GM23338 (cell line): Measurements from ENCODE around the gene SEMG1. TPM values are rescaled to one million over a fixed set of nuclear protein-coding genes. Genes with fewer than 3 reads are reported as not detected.

ENCODE experiments used
- ATAC-seq: fragments of 200-7000 bp; cut with Tn5 transposase; 3 replicates; pipeline ENCODE4 v1.9.1; 2020
- DNase-seq: peaks from one replicate; pipeline ENCODE4 v3.0.0-alpha.2; 2015; ENCODE audit warnings: low spot score
- H2AFZ ChIP-seq: fragments of 200-600 bp; sonication (generic); 2 replicates; pipeline ENCODE4 v1.8.0; 2016; ENCODE audit warnings: antibody characterized with exemption, mild to moderate bottlenecking, moderate library complexity
- H3F3A ChIP-seq: fragments of 200-600 bp; sonication (generic); replicated peaks from 2 replicates; pipeline ENCODE4 v1.8.0; 2017; ENCODE audit warnings: antibody characterized with exemption, mixed run types, low read depth
- H3K27ac ChIP-seq: fragments of 200-600 bp; sonication (generic); 2 replicates; pipeline ENCODE4 v1.6.1; 2016; ENCODE audit warnings: low read depth
- H3K27me3 ChIP-seq: fragments of 200-600 bp; sonication (generic); 2 replicates; pipeline ENCODE4 v1.8.0; 2016; ENCODE audit warnings: mild to moderate bottlenecking, mixed run types, moderate library complexity; ENCODE audit not compliant: insufficient read depth
- H3K36me3 ChIP-seq: fragments of 200-600 bp; sonication (generic); 2 replicates; pipeline ENCODE4 v1.8.0; 2016; ENCODE audit warnings: mild to moderate bottlenecking; ENCODE audit not compliant: insufficient read depth
- H3K4me1 ChIP-seq: fragments of 200-600 bp; sonication (generic); 2 replicates; pipeline ENCODE4 v1.8.0; 2016; ENCODE audit warnings: mild to moderate bottlenecking, moderate library complexity; ENCODE audit not compliant: insufficient read depth
- H3K4me2 ChIP-seq: fragments of 200-600 bp; sonication (generic); 2 replicates; pipeline ENCODE4 v1.7.1; 2017; ENCODE audit warnings: mixed run types
- H3K4me3 ChIP-seq: fragments of 200-600 bp; sonication (generic); 2 replicates; pipeline ENCODE4 v1.6.1; 2016; ENCODE audit warnings: mixed run types
- H3K79me2 ChIP-seq: fragments of 200-600 bp; sonication (generic); replicated peaks from 2 replicates; pipeline ENCODE4 v1.8.0; 2017; ENCODE audit warnings: mild to moderate bottlenecking; ENCODE audit not compliant: insufficient read depth
- H3K9me2 ChIP-seq: fragments of 200-600 bp; sonication (generic); 2 replicates; pipeline ENCODE4 v1.8.0; 2017; ENCODE audit not compliant: insufficient read depth
- H4K20me1 ChIP-seq: fragments of 200-600 bp; sonication (generic); replicated peaks from 2 replicates; pipeline ENCODE4 v1.8.0; 2017; ENCODE audit warnings: mild to moderate bottlenecking; ENCODE audit not compliant: insufficient read depth
- H3K27ac Mint-ChIP-seq: 2 replicates; pipeline ENCODE4 v1.8.0; 2020; ENCODE audit warnings: inconsistent platforms, mild to moderate bottlenecking, moderate library complexity, mixed read lengths
- H3K27me3 Mint-ChIP-seq: 3 replicates; pipeline ENCODE4 v1.8.0; 2022; ENCODE audit warnings: low read depth, mild to moderate bottlenecking, moderate library complexity, mixed read lengths, inconsistent platforms; ENCODE audit not compliant: insufficient read depth, poor library complexity
- H3K36me3 Mint-ChIP-seq: 3 replicates; pipeline ENCODE4 v1.8.0; 2021; ENCODE audit warnings: low read depth, mild to moderate bottlenecking, inconsistent platforms, moderate library complexity, mixed read lengths
- H3K4me1 Mint-ChIP-seq: 3 replicates; pipeline ENCODE4 v1.8.0; 2020; ENCODE audit warnings: mild to moderate bottlenecking, inconsistent platforms, mixed read lengths
- H3K4me3 Mint-ChIP-seq: 3 replicates; pipeline ENCODE4 v1.8.0; 2021; ENCODE audit warnings: moderate library complexity, mild to moderate bottlenecking, inconsistent platforms, mixed read lengths
- H3K9me3 Mint-ChIP-seq: 3 replicates; pipeline ENCODE4 v1.8.0; 2020; ENCODE audit warnings: moderate library complexity, mild to moderate bottlenecking, inconsistent platforms, mixed read lengths
- CREB1 ChIP-seq: fragments of 250-450 bp; sonication (Bioruptor Pico); IDR thresholded peaks from 2 replicates; pipeline ENCODE4 v1.5.0; 2020; ENCODE audit warnings: low read depth, mild to moderate bottlenecking, moderate library complexity
- ETS1 ChIP-seq: IDR thresholded peaks from 2 replicates; pipeline ENCODE4 v1.6.1; 2016; ENCODE audit warnings: antibody characterized with exemption
- EZH2 ChIP-seq: fragments of 200-600 bp; sonication (generic); IDR thresholded peaks from one replicate; pipeline ENCODE4 v1.8.0; 2017; ENCODE audit warnings: antibody characterized with exemption, mild to moderate bottlenecking, low read depth; ENCODE audit not compliant: unreplicated experiment
- EZH2phosphoT487 ChIP-seq: fragments of 200-600 bp; sonication (generic); IDR thresholded peaks from one replicate; pipeline ENCODE4 v1.8.1; 2018; ENCODE audit warnings: antibody characterized with exemption; ENCODE audit not compliant: unreplicated experiment
- JUNB ChIP-seq: IDR thresholded peaks from one replicate; pipeline ENCODE4 v1.6.1; 2016; ENCODE audit warnings: antibody characterized with exemption; ENCODE audit not compliant: unreplicated experiment
- NANOG ChIP-seq: IDR thresholded peaks from 2 replicates; pipeline ENCODE4 v1.6.1; 2016; ENCODE audit warnings: antibody characterized with exemption, borderline replicate concordance
- POLR2AphosphoS5 ChIP-seq: IDR thresholded peaks from 2 replicates; pipeline ENCODE4 v1.6.1; 2016; ENCODE audit warnings: antibody characterized with exemption, low read depth
- STAT1 ChIP-seq: IDR thresholded peaks from one replicate; pipeline ENCODE4 v1.6.1; 2016; ENCODE audit warnings: antibody characterized with exemption; ENCODE audit not compliant: unreplicated experiment
- ZNF114 ChIP-seq: fragments of 250-450 bp; sonication (Bioruptor Pico); IDR thresholded peaks from 2 replicates; pipeline ENCODE4 v1.5.0; 2020; ENCODE audit warnings: mild to moderate bottlenecking, moderate library complexity
- ZNF331 ChIP-seq: fragments of 250-450 bp; sonication (Bioruptor Pico); IDR thresholded peaks from 2 replicates; pipeline ENCODE4 v1.5.0; 2020; ENCODE audit warnings: low read depth, mild to moderate bottlenecking, moderate library complexity
- ZNF462 ChIP-seq: fragments of 250-450 bp; sonication (Bioruptor Pico); IDR thresholded peaks from 2 replicates; pipeline ENCODE4 v1.5.0; 2020; ENCODE audit warnings: mild to moderate bottlenecking, moderate library complexity
- polyA plus RNA-seq: library from polyadenylated mRNA; unstranded; fragments of >200 nt; fragmentation: Nextera tagmentation; extraction: Ambion mirVana; gene quantifications from 2 replicates; pipeline ENCODE4 v1.2.1, GENCODE V29; 2016
- total RNA-seq: library from RNA; depleted of rRNA; stranded (reverse); fragments of >200 nt; shearing (Covaris generic); gene quantifications from 2 replicates; pipeline ENCODE4 v1.2.3, GENCODE V29; 2014
- TF ChIP-seq, protein P1 (sequence below), 2 experiments: fragments of 200-600 bp in 1 of 2; sonication (generic) in 1 of 2; conservative IDR thresholded peaks; 2 replicates each; pipeline versions ENCODE4 v1.5.1 to v1.6.1; 2016 to 2017; ENCODE audit warnings: antibody characterized with exemption in 2 of 2, low read depth in 2 of 2, mild to moderate bottlenecking in 2 of 2, moderate library complexity in 1 of 2
- TF ChIP-seq, protein P2 (sequence below): IDR thresholded peaks from one replicate; pipeline ENCODE4 v1.6.1; 2018; ENCODE audit warnings: antibody characterized with exemption; ENCODE audit not compliant: unreplicated experiment

The SEMG1 gene
- total and polyA plus RNA-seq, 2 experiments from 2014 or later, result 3.3 to 5.7 TPM

- TF ChIP-seq JUNB, result no peak
Observed at GRCh38 chr20:45163083-45163803, 43.6 kb upstream of the SEMG1 start (continued).

GRCh38 chr20:45164906-45165305 lies 41.9 kb upstream of the SEMG1 start:
- no peak overlapping the region for H2AFZ ChIP-seq
- Mint-ChIP-seq H3K27me3 (no peaks in the 10 kb centered on the region), H3K4me1 (no peaks in the 10 kb centered on the region), H3K36me3 (no peaks in the 10 kb centered on the region), H3K27ac (no peak overlapping the region), H3K4me3 (no peak overlapping the region), H3K9me3 (peaks cover 15% of the 10 kb centered on the region; the same call in 2 of the 3 replicates)
- H4K20me1 ChIP-seq, result no peaks in the 10 kb centered on the region
- TF ChIP-seq ZNF331 (CRISPR knock-in tag), result no peak
- no peak for TF ChIP-seq EZH2
- TF ChIP-seq ZNF462 (CRISPR knock-in tag), result no peak
- TF ChIP-seq, protein P1, sequence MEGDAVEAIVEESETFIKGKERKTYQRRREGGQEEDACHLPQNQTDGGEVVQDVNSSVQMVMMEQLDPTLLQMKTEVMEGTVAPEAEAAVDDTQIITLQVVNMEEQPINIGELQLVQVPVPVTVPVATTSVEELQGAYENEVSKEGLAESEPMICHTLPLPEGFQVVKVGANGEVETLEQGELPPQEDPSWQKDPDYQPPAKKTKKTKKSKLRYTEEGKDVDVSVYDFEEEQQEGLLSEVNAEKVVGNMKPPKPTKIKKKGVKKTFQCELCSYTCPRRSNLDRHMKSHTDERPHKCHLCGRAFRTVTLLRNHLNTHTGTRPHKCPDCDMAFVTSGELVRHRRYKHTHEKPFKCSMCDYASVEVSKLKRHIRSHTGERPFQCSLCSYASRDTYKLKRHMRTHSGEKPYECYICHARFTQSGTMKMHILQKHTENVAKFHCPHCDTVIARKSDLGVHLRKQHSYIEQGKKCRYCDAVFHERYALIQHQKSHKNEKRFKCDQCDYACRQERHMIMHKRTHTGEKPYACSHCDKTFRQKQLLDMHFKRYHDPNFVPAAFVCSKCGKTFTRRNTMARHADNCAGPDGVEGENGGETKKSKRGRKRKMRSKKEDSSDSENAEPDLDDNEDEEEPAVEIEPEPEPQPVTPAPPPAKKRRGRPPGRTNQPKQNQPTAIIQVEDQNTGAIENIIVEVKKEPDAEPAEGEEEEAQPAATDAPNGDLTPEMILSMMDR (conservative IDR thresholded peaks at IDR 0.05; ENCODE audit: low read depth in 2 of 2), result no peak
- no peak for TF ChIP-seq NANOG
- no peak for TF ChIP-seq ZNF114 (CRISPR knock-in tag)
- TF ChIP-seq STAT1, result no peak
- TF ChIP-seq, protein P2, sequence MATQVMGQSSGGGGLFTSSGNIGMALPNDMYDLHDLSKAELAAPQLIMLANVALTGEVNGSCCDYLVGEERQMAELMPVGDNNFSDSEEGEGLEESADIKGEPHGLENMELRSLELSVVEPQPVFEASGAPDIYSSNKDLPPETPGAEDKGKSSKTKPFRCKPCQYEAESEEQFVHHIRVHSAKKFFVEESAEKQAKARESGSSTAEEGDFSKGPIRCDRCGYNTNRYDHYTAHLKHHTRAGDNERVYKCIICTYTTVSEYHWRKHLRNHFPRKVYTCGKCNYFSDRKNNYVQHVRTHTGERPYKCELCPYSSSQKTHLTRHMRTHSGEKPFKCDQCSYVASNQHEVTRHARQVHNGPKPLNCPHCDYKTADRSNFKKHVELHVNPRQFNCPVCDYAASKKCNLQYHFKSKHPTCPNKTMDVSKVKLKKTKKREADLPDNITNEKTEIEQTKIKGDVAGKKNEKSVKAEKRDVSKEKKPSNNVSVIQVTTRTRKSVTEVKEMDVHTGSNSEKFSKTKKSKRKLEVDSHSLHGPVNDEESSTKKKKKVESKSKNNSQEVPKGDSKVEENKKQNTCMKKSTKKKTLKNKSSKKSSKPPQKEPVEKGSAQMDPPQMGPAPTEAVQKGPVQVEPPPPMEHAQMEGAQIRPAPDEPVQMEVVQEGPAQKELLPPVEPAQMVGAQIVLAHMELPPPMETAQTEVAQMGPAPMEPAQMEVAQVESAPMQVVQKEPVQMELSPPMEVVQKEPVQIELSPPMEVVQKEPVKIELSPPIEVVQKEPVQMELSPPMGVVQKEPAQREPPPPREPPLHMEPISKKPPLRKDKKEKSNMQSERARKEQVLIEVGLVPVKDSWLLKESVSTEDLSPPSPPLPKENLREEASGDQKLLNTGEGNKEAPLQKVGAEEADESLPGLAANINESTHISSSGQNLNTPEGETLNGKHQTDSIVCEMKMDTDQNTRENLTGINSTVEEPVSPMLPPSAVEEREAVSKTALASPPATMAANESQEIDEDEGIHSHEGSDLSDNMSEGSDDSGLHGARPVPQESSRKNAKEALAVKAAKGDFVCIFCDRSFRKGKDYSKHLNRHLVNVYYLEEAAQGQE, result no peak
- TF ChIP-seq POLR2AphosphoS5, result no peak
- no peak for TF ChIP-seq JUNB
- TF ChIP-seq CREB1, result no peak
- TF ChIP-seq ETS1, result no peak
- TF ChIP-seq EZH2phosphoT487, result no peak
- no peak overlapping the region for H3K4me3 ChIP-seq
- no peaks in the 10 kb centered on the region for H3K27me3 ChIP-seq
- ATAC-seq (no peak), DNase-seq (no peak)
- H3K27ac ChIP-seq, result no peak overlapping the region
- no peaks in the 10 kb centered on the region; the same call in 1 of the 2 replicates for H3K36me3 ChIP-seq
- H3K4me1 ChIP-seq, result no peaks in the 10 kb centered on the region
- H3K79me2 ChIP-seq, result no peaks in the 10 kb centered on the region
- H3F3A ChIP-seq, result no peaks in the 10 kb centered on the region
- no peaks in the 10 kb centered on the region; the same call in 1 of the 2 replicates for H3K9me2 ChIP-seq
- no peak overlapping the region for H3K4me2 ChIP-seq
